Measurements from ENCODE around the gene NR2C2AP. TPM values are rescaled to one million over a fixed set of nuclear protein-coding genes. Genes with fewer than 3 reads are reported as not detected.

Gene NR2C2AP
- total and polyA plus RNA-seq, 2 of the 13 experiments (the other 11 are each of a cell fraction or from before 2014, with no cell fraction given) = 12.2 to 26.8 TPM

DNA sequence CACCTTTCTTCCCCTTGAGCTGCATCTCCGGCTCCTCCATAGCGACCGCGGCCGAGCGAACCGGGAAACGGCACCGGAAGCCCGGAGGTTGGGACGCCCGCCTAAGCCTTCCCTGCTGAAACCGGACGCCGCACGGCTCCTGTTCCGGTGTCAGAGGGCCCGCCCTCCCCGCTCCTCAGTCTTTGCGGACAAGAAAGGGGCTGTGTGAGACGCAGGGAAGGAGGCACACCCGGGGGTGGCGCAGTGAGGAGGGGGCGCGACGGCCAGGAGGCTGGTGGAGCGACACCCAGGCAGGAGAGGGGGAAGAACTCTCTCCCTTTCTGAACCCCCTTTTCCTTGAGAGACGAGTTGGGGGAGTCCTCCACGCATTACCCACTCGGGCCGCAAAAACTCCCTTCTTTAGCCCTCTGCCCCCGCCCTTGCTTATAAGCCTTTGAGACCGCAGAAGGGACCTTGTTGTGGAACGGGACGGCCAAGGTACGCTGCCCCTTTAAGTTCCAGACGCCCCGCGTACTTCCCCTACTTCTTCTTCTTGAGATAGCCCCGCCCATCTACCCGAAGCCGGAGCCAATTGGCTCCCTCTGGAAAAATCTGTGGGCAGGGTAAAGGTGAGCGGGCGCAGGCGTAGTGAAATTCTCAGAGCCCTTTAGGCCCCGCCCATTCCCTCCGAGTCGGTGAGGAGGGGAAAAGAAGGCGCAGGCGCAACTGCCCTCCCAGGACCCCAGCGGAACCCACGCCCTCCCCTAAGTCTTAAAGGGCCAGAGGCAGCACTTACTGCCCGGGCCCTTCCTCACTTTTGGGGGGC is 10.9 kb downstream of the NR2C2AP start, which contains the start of the genes BORCS8 and RFXANK (continued):
- TF ChIP-seq, protein P1, sequence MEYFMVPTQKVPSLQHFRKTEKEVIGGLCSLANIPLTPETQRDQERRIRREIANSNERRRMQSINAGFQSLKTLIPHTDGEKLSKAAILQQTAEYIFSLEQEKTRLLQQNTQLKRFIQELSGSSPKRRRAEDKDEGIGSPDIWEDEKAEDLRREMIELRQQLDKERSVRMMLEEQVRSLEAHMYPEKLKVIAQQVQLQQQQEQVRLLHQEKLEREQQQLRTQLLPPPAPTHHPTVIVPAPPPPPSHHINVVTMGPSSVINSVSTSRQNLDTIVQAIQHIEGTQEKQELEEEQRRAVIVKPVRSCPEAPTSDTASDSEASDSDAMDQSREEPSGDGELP (IDR thresholded peaks at IDR 0.05; ENCODE audit: borderline replicate concordance, low read depth) = no peak
- TF ChIP-seq AGO2 (optimal IDR thresholded peaks at IDR 0.05; ENCODE audit: low read depth, low read length) = peak; percentile 79
- peak; percentile 72 for TF ChIP-seq XRCC5 (optimal IDR thresholded peaks at IDR 0.05; ENCODE audit: low read length)
- peak; percentile 82 for TF ChIP-seq RBFOX2 (IDR thresholded peaks at IDR 0.05; ENCODE audit: low read depth, low read length)
- TF ChIP-seq PAWR (CRISPR knock-in tag; IDR thresholded peaks at IDR 0.05; ENCODE audit: borderline replicate concordance) = no peak
- no peak for TF ChIP-seq THYN1 (CRISPR knock-in tag; IDR thresholded peaks at IDR 0.05; ENCODE audit: borderline replicate concordance, low read depth)
- no peak for TF ChIP-seq FOSL1 (CRISPR knock-in tag; IDR thresholded peaks at IDR 0.05; ENCODE audit: borderline replicate concordance)
- TF ChIP-seq, protein P2, sequence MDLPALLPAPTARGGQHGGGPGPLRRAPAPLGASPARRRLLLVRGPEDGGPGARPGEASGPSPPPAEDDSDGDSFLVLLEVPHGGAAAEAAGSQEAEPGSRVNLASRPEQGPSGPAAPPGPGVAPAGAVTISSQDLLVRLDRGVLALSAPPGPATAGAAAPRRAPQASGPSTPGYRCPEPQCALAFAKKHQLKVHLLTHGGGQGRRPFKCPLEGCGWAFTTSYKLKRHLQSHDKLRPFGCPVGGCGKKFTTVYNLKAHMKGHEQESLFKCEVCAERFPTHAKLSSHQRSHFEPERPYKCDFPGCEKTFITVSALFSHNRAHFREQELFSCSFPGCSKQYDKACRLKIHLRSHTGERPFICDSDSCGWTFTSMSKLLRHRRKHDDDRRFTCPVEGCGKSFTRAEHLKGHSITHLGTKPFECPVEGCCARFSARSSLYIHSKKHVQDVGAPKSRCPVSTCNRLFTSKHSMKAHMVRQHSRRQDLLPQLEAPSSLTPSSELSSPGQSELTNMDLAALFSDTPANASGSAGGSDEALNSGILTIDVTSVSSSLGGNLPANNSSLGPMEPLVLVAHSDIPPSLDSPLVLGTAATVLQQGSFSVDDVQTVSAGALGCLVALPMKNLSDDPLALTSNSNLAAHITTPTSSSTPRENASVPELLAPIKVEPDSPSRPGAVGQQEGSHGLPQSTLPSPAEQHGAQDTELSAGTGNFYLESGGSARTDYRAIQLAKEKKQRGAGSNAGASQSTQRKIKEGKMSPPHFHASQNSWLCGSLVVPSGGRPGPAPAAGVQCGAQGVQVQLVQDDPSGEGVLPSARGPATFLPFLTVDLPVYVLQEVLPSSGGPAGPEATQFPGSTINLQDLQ (CRISPR knock-in tag; IDR thresholded peaks at IDR 0.05) = no peak
- no peak; the same call in 1 of the 2 replicates for TF ChIP-seq ZNF749 (CRISPR knock-in tag; IDR thresholded peaks at IDR 0.05; ENCODE audit: borderline replicate concordance)
- TF ChIP-seq FOXP1 (IDR thresholded peaks at IDR 0.05) = no peak
- no peak for TF ChIP-seq FOXP1 (CRISPR knock-in tag; IDR thresholded peaks at IDR 0.05)
- peak; percentile 87 for TF ChIP-seq KDM2A (CRISPR knock-in tag; IDR thresholded peaks at IDR 0.05; ENCODE audit: borderline replicate concordance, low read depth)
- no peak for TF ChIP-seq NFE2L2 (IDR thresholded peaks at IDR 0.05; ENCODE audit: low read length)
- TF ChIP-seq SMARCC2 (IDR thresholded peaks at IDR 0.05) = no peak
- no peak for TF ChIP-seq MAFG (CRISPR knock-in tag; IDR thresholded peaks at IDR 0.05)
- TF ChIP-seq IRF2 (CRISPR knock-in tag; IDR thresholded peaks at IDR 0.05) = peak; percentile 79
- TF ChIP-seq, protein P3, sequence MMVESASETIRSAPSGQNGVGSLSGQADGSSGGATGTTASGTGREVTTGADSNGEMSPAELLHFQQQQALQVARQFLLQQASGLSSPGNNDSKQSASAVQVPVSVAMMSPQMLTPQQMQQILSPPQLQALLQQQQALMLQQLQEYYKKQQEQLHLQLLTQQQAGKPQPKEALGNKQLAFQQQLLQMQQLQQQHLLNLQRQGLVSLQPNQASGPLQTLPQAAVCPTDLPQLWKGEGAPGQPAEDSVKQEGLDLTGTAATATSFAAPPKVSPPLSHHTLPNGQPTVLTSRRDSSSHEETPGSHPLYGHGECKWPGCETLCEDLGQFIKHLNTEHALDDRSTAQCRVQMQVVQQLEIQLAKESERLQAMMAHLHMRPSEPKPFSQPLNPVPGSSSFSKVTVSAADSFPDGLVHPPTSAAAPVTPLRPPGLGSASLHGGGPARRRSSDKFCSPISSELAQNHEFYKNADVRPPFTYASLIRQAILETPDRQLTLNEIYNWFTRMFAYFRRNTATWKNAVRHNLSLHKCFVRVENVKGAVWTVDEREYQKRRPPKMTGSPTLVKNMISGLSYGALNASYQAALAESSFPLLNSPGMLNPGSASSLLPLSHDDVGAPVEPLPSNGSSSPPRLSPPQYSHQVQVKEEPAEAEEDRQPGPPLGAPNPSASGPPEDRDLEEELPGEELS (CRISPR knock-in tag; IDR thresholded peaks at IDR 0.05) = no peak
- no peak for TF ChIP-seq ZNF17 (CRISPR knock-in tag; IDR thresholded peaks at IDR 0.05)
- TF ChIP-seq ZNF737 (CRISPR knock-in tag; IDR thresholded peaks at IDR 0.05; ENCODE audit: borderline replicate concordance) = no peak
- TF ChIP-seq MYNN (CRISPR knock-in tag; IDR thresholded peaks at IDR 0.05; ENCODE audit: low read depth) = no peak
- TF ChIP-seq CBX1 (IDR thresholded peaks at IDR 0.05; ENCODE audit: low read depth) = no peak
- TF ChIP-seq SYNCRIP (IDR thresholded peaks at IDR 0.05; ENCODE audit: insufficient read depth, low read depth, low read length) = no peak
- TF ChIP-seq, protein P4, sequence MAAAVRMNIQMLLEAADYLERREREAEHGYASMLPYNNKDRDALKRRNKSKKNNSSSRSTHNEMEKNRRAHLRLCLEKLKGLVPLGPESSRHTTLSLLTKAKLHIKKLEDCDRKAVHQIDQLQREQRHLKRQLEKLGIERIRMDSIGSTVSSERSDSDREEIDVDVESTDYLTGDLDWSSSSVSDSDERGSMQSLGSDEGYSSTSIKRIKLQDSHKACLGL (CRISPR knock-in tag; IDR thresholded peaks at IDR 0.05) = peak; percentile 78; the same call in 1 of the 2 replicates
- TF ChIP-seq ZBTB1 (CRISPR knock-in tag; IDR thresholded peaks at IDR 0.05; ENCODE audit: borderline replicate concordance) = no peak
- peak; percentile 76; the same call in 1 of the 2 replicates for TF ChIP-seq ZZZ3 (CRISPR knock-in tag; IDR thresholded peaks at IDR 0.05; ENCODE audit: borderline replicate concordance)
- TF ChIP-seq ZBTB20 (CRISPR knock-in tag; IDR thresholded peaks at IDR 0.05; ENCODE audit: borderline replicate concordance, low read depth) = no peak

All from HepG2 (cell line).